22Rv1 (cell line): Measurements from ENCODE around the gene ACOX3.

ENCODE experiments used
- ZFX ChIP-seq: fragments of 450-650 bp; IDR thresholded peaks from 2 replicates; pipeline ENCODE4 v1.6.1; 2017; ENCODE audit warnings: antibody characterized with exemption, borderline replicate concordance
- TF ChIP-seq, protein P1 (sequence below): fragments of 450-650 bp; IDR thresholded peaks from 2 replicates; pipeline ENCODE4 v1.5.1; 2017; ENCODE audit warnings: mild to moderate bottlenecking

DNA sequence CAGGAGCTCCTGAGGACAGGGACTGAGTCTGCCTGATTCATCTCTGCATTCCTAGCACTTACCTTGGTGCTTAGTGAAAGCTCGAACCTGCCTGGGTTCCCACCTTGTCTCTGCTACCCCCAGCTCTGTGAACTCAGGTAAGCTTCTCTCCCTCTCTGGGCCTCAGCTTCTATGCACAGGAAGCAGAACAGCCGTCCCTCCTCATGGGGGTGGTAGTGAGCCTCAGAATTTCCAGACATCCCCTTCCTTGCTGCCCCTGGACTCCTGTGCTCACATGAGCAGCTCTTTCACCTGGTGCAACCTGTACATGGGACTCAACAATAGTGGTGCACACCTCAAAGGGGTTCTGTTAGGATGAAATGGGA is 120.2 kb downstream of the ACOX3 start:
- TF ChIP-seq, protein P1, sequence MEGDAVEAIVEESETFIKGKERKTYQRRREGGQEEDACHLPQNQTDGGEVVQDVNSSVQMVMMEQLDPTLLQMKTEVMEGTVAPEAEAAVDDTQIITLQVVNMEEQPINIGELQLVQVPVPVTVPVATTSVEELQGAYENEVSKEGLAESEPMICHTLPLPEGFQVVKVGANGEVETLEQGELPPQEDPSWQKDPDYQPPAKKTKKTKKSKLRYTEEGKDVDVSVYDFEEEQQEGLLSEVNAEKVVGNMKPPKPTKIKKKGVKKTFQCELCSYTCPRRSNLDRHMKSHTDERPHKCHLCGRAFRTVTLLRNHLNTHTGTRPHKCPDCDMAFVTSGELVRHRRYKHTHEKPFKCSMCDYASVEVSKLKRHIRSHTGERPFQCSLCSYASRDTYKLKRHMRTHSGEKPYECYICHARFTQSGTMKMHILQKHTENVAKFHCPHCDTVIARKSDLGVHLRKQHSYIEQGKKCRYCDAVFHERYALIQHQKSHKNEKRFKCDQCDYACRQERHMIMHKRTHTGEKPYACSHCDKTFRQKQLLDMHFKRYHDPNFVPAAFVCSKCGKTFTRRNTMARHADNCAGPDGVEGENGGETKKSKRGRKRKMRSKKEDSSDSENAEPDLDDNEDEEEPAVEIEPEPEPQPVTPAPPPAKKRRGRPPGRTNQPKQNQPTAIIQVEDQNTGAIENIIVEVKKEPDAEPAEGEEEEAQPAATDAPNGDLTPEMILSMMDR: no peak
- no peak for TF ChIP-seq ZFX
